GM23338 (cell line): ENCODE data around the gene CST9.

Experiments used
- CREB1 ChIP-seq: fragments of 250-450 bp; sonication (Bioruptor Pico); IDR thresholded peaks from 2 replicates; pipeline ENCODE4 v1.5.0; 2020; ENCODE audit warnings: low read depth, mild to moderate bottlenecking, moderate library complexity
- CTCF ChIP-seq, 2 experiments: fragments of 200-600 bp in 1 of 2; sonication (generic) in 1 of 2; conservative IDR thresholded peaks; 2 replicates each; pipeline versions ENCODE4 v1.5.1 to v1.6.1; 2016 to 2017; ENCODE audit warnings: antibody characterized with exemption in 2 of 2, low read depth in 2 of 2, mild to moderate bottlenecking in 2 of 2, moderate library complexity in 1 of 2
- ETS1 ChIP-seq: IDR thresholded peaks from 2 replicates; pipeline ENCODE4 v1.6.1; 2016; ENCODE audit warnings: antibody characterized with exemption
- EZH2 ChIP-seq: fragments of 200-600 bp; sonication (generic); IDR thresholded peaks from one replicate; pipeline ENCODE4 v1.8.0; 2017; ENCODE audit warnings: antibody characterized with exemption, mild to moderate bottlenecking, low read depth; ENCODE audit not compliant: unreplicated experiment
- EZH2phosphoT487 ChIP-seq: fragments of 200-600 bp; sonication (generic); IDR thresholded peaks from one replicate; pipeline ENCODE4 v1.8.1; 2018; ENCODE audit warnings: antibody characterized with exemption; ENCODE audit not compliant: unreplicated experiment
- JUNB ChIP-seq: IDR thresholded peaks from one replicate; pipeline ENCODE4 v1.6.1; 2016; ENCODE audit warnings: antibody characterized with exemption; ENCODE audit not compliant: unreplicated experiment
- NANOG ChIP-seq: IDR thresholded peaks from 2 replicates; pipeline ENCODE4 v1.6.1; 2016; ENCODE audit warnings: antibody characterized with exemption, borderline replicate concordance
- POLR2AphosphoS5 ChIP-seq: IDR thresholded peaks from 2 replicates; pipeline ENCODE4 v1.6.1; 2016; ENCODE audit warnings: antibody characterized with exemption, low read depth
- REST ChIP-seq: IDR thresholded peaks from one replicate; pipeline ENCODE4 v1.6.1; 2018; ENCODE audit warnings: antibody characterized with exemption; ENCODE audit not compliant: unreplicated experiment
- STAT1 ChIP-seq: IDR thresholded peaks from one replicate; pipeline ENCODE4 v1.6.1; 2016; ENCODE audit warnings: antibody characterized with exemption; ENCODE audit not compliant: unreplicated experiment
- ZNF114 ChIP-seq: fragments of 250-450 bp; sonication (Bioruptor Pico); IDR thresholded peaks from 2 replicates; pipeline ENCODE4 v1.5.0; 2020; ENCODE audit warnings: mild to moderate bottlenecking, moderate library complexity
- ZNF331 ChIP-seq: fragments of 250-450 bp; sonication (Bioruptor Pico); IDR thresholded peaks from 2 replicates; pipeline ENCODE4 v1.5.0; 2020; ENCODE audit warnings: low read depth, mild to moderate bottlenecking, moderate library complexity
- ZNF462 ChIP-seq: fragments of 250-450 bp; sonication (Bioruptor Pico); IDR thresholded peaks from 2 replicates; pipeline ENCODE4 v1.5.0; 2020; ENCODE audit warnings: mild to moderate bottlenecking, moderate library complexity

- TF ChIP-seq POLR2AphosphoS5 (no peak), REST (no peak), EZH2phosphoT487 (no peak), ZNF462 (CRISPR knock-in tag) (no peak), CTCF (conservative IDR thresholded peaks at IDR 0.05; ENCODE audit: low read depth in 2 of 2) (no peak), EZH2 (no peak), ETS1 (no peak), JUNB (no peak), ZNF114 (no peak), CREB1 (CRISPR knock-in tag) (no peak), ZNF331 (CRISPR knock-in tag) (no peak), NANOG (no peak), STAT1 (no peak)
Observed at GRCh38 chr20:23643659-23644058, 37.9 kb upstream of the CST9 start.
